CD14-positive monocyte (primary cell): ENCODE data around the gene SMIM24. TPM values are rescaled to one million over a fixed set of nuclear protein-coding genes. Genes with fewer than 3 reads are reported as not detected.
A peak's percentile ranks its signal among the peaks of the same experiment; 100 is the strongest.

Source experiments
- DNase-seq, 3 donors: peaks; one replicate each; pipeline ENCODE4 v3.0.0-alpha.2; 2011 to 2022
- H2AFZ ChIP-seq: 2 replicates; pipeline ENCODE4 v1.6.0; 2012; ENCODE audit warnings: mild to moderate bottlenecking, low read depth, low read length, inconsistent platforms; ENCODE audit not compliant: insufficient read depth, poor library complexity, severe bottlenecking
- H3K27ac ChIP-seq, 2 donors: 1 replicate in 1 of 2; 2 replicates in 1 of 2; pipeline ENCODE4 v1.5.1; 2012 to 2013; ENCODE audit warnings: low read length in 2 of 2, control low read depth in 1 of 2, inconsistent platforms in 1 of 2, low read depth in 1 of 2, mild to moderate bottlenecking in 1 of 2
- H3K27me3 ChIP-seq, 2 donors: one replicate each; pipeline versions ENCODE4 v1.6.0 to v1.6.1; 2011 to 2013; ENCODE audit warnings: low read length in 2 of 2; ENCODE audit not compliant: control insufficient read depth in 2 of 2, insufficient read depth in 2 of 2
- H3K36me3 ChIP-seq, 2 donors: replicated peaks in 1 of 2; 1 replicate in 1 of 2; 2 replicates in 1 of 2; pipeline versions ENCODE4 v1.5.1 to v1.6.1; 2012 to 2013; ENCODE audit warnings: low read length in 2 of 2, control low read depth in 1 of 2, inconsistent platforms in 1 of 2, mild to moderate bottlenecking in 1 of 2; ENCODE audit not compliant: insufficient read depth in 2 of 2, control insufficient read depth in 1 of 2
- H3K4me1 ChIP-seq, 2 donors: 1 replicate in 1 of 2; 2 replicates in 1 of 2; pipeline versions ENCODE4 v1.5.1 to v1.6.1; 2012 to 2013; ENCODE audit warnings: low read length in 2 of 2, control low read depth in 1 of 2, inconsistent platforms in 1 of 2, mild to moderate bottlenecking in 1 of 2, moderate library complexity in 1 of 2; ENCODE audit not compliant: insufficient read depth in 2 of 2, control insufficient read depth in 1 of 2
- H3K4me2 ChIP-seq: replicated peaks from 2 replicates; pipeline ENCODE3; 2012; ENCODE audit warnings: low read length, moderate library complexity, mild to moderate bottlenecking; ENCODE audit not compliant: poor library complexity, severe bottlenecking; ENCODE audit errors: extremely low read depth
- H3K4me3 ChIP-seq, 3 experiments: fragments of 200-600 bp in 1 of 3; sonication (generic) in 1 of 3; replicated peaks in 1 of 3; 1 replicate in 2 of 3; 2 replicates in 1 of 3; pipeline ENCODE4 v1.5.1; 2011 to 2013; ENCODE audit warnings: low read length in 3 of 3, mild to moderate bottlenecking in 3 of 3, control low read depth in 2 of 3, low read depth in 2 of 3, inconsistent platforms in 1 of 3, moderate library complexity in 1 of 3
- H3K79me2 ChIP-seq: 2 replicates; pipeline ENCODE4 v1.6.0; 2012; ENCODE audit warnings: mild to moderate bottlenecking, control low read depth, inconsistent platforms, low read length, moderate library complexity; ENCODE audit not compliant: insufficient read depth
- H3K9ac ChIP-seq: 2 replicates; pipeline ENCODE4 v1.6.0; 2017; ENCODE audit warnings: low read length, mild to moderate bottlenecking; ENCODE audit not compliant: insufficient read depth, poor library complexity, severe bottlenecking
- H3K9me3 ChIP-seq, 2 donors: replicated peaks in 1 of 2; 1 replicate in 1 of 2; 2 replicates in 1 of 2; pipeline versions ENCODE4 v1.5.1 to v1.6.1; 2012 to 2013; ENCODE audit warnings: low read length in 2 of 2, control low read depth in 1 of 2; ENCODE audit not compliant: control insufficient read depth in 1 of 2, insufficient read depth in 1 of 2
- H4K20me1 ChIP-seq: 2 replicates; pipeline ENCODE4 v1.6.0; 2012; ENCODE audit warnings: mild to moderate bottlenecking, low read length, control low read depth, moderate library complexity; ENCODE audit not compliant: insufficient read depth
- H3K27ac Mint-ChIP-seq, 7 donors: one replicate each; pipeline ENCODE4 v1.8.0; 2020; ENCODE audit warnings: mild to moderate bottlenecking in 7 of 7, mixed read lengths in 7 of 7, moderate library complexity in 6 of 7, inconsistent platforms in 2 of 7
- H3K27me3 Mint-ChIP-seq, 3 donors: one replicate each; pipeline ENCODE4 v1.8.0; 2021 to 2022; ENCODE audit warnings: low read depth in 3 of 3, mild to moderate bottlenecking in 3 of 3, mixed read lengths in 3 of 3, moderate library complexity in 3 of 3, inconsistent platforms in 1 of 3
- H3K36me3 Mint-ChIP-seq, 2 donors: one replicate each; pipeline ENCODE4 v1.8.0; 2020; ENCODE audit warnings: mixed read lengths in 2 of 2, inconsistent platforms in 1 of 2, mild to moderate bottlenecking in 1 of 2
- H3K4me1 Mint-ChIP-seq: one replicate; pipeline ENCODE4 v1.8.0; 2020; ENCODE audit warnings: mild to moderate bottlenecking, mixed read lengths
- H3K4me3 Mint-ChIP-seq, 2 donors: one replicate each; pipeline ENCODE4 v1.8.0; 2020; ENCODE audit warnings: mild to moderate bottlenecking in 2 of 2, mixed read lengths in 2 of 2, moderate library complexity in 1 of 2
- H3K9me3 Mint-ChIP-seq, 7 donors: one replicate each; pipeline ENCODE4 v1.8.0; 2020 to 2022; ENCODE audit warnings: mixed read lengths in 7 of 7, mild to moderate bottlenecking in 6 of 7, moderate library complexity in 6 of 7, inconsistent platforms in 2 of 7
- CTCF ChIP-seq: fragments of 200-600 bp; IDR thresholded peaks from one replicate; pipeline ENCODE4 v1.8.0; 2022; ENCODE audit warnings: antibody characterized with exemption, mild to moderate bottlenecking
- WGBS: methylation state at CpG from one replicate; pipeline ENCODE4 v1.1.5; 2013; ENCODE audit warnings: missing lambda C conversion rate; ENCODE audit not compliant: insufficient coverage; 5-methylcytosine and 5-hydroxymethylcytosine counted together
- intact Hi-C, 2 donors: fragments of 100-400 bp; cut with micrococcal nuclease; formaldehyde crosslinking; loops; one replicate each; pipeline versions ENCODE4 v1.15.0 to v1.15.1; 2023
- polyA plus RNA-seq, 3 donors: library from polyadenylated mRNA; depleted of rRNA in 1 of 3; unstranded in 2 of 3; stranded (reverse) in 1 of 3; fragments of 300-500 nt in 2 of 3; fragments of >200 nt in 1 of 3; fragmentation: Illumina TruSeq in 2 of 3; gene quantifications; 1 replicate in 2 of 3; 2 replicates in 1 of 3; pipeline ENCODE4 v1.2.3, GENCODE V29; 2012 to 2021

SMIM24 gene
- polyA plus RNA-seq, 3 donors = 0.30 TPM; not detected in 2

GRCh38 chr19:3512562-3513228 lies 32.4 kb upstream of the SMIM24 start:
- Histone ChIP-seq H3K4me3 (no peak overlapping the region), H3K79me2 (peaks cover 100% of the 10 kb centered on the region), H3K9ac (no peak overlapping the region), H3K27ac (no peak overlapping the region), H3K4me2 (no peak overlapping the region), H2AFZ (no peak overlapping the region), H3K27me3 (no peaks in the 10 kb centered on the region), H4K20me1 (peaks cover 94% of the 10 kb centered on the region), H3K4me1 (peaks cover under 1 to 2% of the 10 kb centered on the region in 2 donors), H3K36me3 (peaks cover 34 to 41% of the 10 kb centered on the region in 2 donors), H3K9me3 (no peaks in the 10 kb centered on the region)
- peak overlapping the region in 2 of 7 donors; percentile 28 to 36 for H3K27ac Mint-ChIP-seq
- 100% methylated on average over 3 of the region's 17 CpGs for WGBS
- peaks cover 17% of the 10 kb centered on the region for H3K4me1 Mint-ChIP-seq
- peaks cover 31 to 56% of the 10 kb centered on the region in 2 donors for H3K36me3 Mint-ChIP-seq
- no peak for DNase-seq
- peaks cover 0 to 3% (median 0%) of the 10 kb centered on the region in 3 donors for H3K27me3 Mint-ChIP-seq
- no peak overlapping the region for H3K4me3 Mint-ChIP-seq
- no peaks in the 10 kb centered on the region for H3K9me3 Mint-ChIP-seq
- no peak for TF ChIP-seq CTCF
- intact Hi-C loops = no loop called here

- peaks cover 100% of the 10 kb centered on the region for H3K79me2 ChIP-seq
- no peak overlapping the region for H3K9ac ChIP-seq
- H3K4me1 ChIP-seq = peaks cover 8 to 12% of the 10 kb centered on the region in 2 donors
- peaks cover 84% of the 10 kb centered on the region for H4K20me1 ChIP-seq
- H3K27ac ChIP-seq = no peak overlapping the region
- peaks cover 0 to 3% (median 2%) of the 10 kb centered on the region in 3 donors for H3K27me3 Mint-ChIP-seq
- H3K4me3 Mint-ChIP-seq = no peak overlapping the region
- no peak overlapping the region for H3K4me2 ChIP-seq
- H3K9me3 Mint-ChIP-seq = peaks cover 0 to 2% (median 0%) of the 10 kb centered on the region in 7 donors
- no peak overlapping the region for H3K4me3 ChIP-seq
- no peaks in the 10 kb centered on the region for H3K9me3 ChIP-seq
- peak overlapping the region in 3 of 7 donors; percentile 21 to 81 (median 61) for H3K27ac Mint-ChIP-seq
- DNase-seq = no peak
- intact Hi-C loops = no loop called here
- H3K27me3 ChIP-seq = no peaks in the 10 kb centered on the region
- peaks cover 34 to 41% of the 10 kb centered on the region in 2 donors for H3K36me3 ChIP-seq
- no peak for TF ChIP-seq CTCF
- WGBS = 97% methylated on average over 21 of the region's 26 CpGs
- H2AFZ ChIP-seq = no peak overlapping the region
- peaks cover 27% of the 10 kb centered on the region for H3K4me1 Mint-ChIP-seq
- peaks cover 31 to 55% of the 10 kb centered on the region in 2 donors for H3K36me3 Mint-ChIP-seq
Measured at GRCh38 chr19:3511506-3512251, 31.4 kb upstream of the SMIM24 start.
